K562 (cell line): ENCODE data around the gene PACS2. TPM values are rescaled to one million over a fixed set of nuclear protein-coding genes. Genes with fewer than 3 reads are reported as not detected.

ENCODE experiments used
- ARID1B ChIP-seq: fragments of 450-650 bp; IDR thresholded peaks from 2 replicates; pipeline ENCODE4 v1.6.1; 2016; ENCODE audit warnings: antibody characterized with exemption, mild to moderate bottlenecking, inconsistent platforms
- CGGBP1 ChIP-seq: fragments of 250-450 bp; sonication (Bioruptor Pico); IDR thresholded peaks from 2 replicates; pipeline ENCODE4 v1.9.0; 2021; ENCODE audit warnings: mild to moderate bottlenecking
- KLF6 ChIP-seq: fragments of 250-450 bp; sonication (Bioruptor Pico); IDR thresholded peaks from 2 replicates; pipeline ENCODE4 v1.4.0; 2020; ENCODE audit warnings: mild to moderate bottlenecking, moderate library complexity, borderline replicate concordance
- MCM3 ChIP-seq: fragments of 450-650 bp; IDR thresholded peaks from 2 replicates; pipeline ENCODE4 v1.6.1; 2016
- MGA ChIP-seq: fragments of 450-650 bp; IDR thresholded peaks from 2 replicates; pipeline ENCODE4 v1.6.1; 2016; ENCODE audit warnings: mild to moderate bottlenecking, moderate library complexity
- TOE1 ChIP-seq, 2 experiments: fragments of 450-650 bp in 1 of 2; sonication (generic) in 1 of 2; formaldehyde crosslinking in 1 of 2; IDR thresholded peaks; 2 replicates each; pipeline versions ENCODE4 v1.7.1 to v1.8.0; 2016 to 2022; ENCODE audit warnings: borderline replicate concordance in 2 of 2, mild to moderate bottlenecking in 2 of 2, antibody characterized with exemption in 1 of 2, inconsistent platforms in 1 of 2, low read depth in 1 of 2, missing genetic modification reagents in 1 of 2, moderate library complexity in 1 of 2
- polyA plus RNA-seq, 8 experiments: library from polyadenylated mRNA; depleted of rRNA in 4 of 8; stranded (reverse) in 5 of 8; unstranded in 3 of 8; fragments of >200 nt; fragmentation: Nextera tagmentation in 2 of 8; fragmentation: Illumina TruSeq in 1 of 8; extraction: Ambion mirVana in 2 of 8; extraction: Trizol in 1 of 8; gene quantifications; 2 replicates each; pipeline versions ENCODE4 v1.2.1 to v1.2.3, GENCODE V29; 2011 to 2014; ENCODE audit warnings: inconsistent platforms in 1 of 8, missing spikeins in 1 of 8
- total RNA-seq, 7 experiments: library from RNA; depleted of rRNA in 6 of 7; stranded (reverse); fragments of >200 nt in 6 of 7; fragmentation: Illumina TruSeq in 2 of 7; extraction: Trizol in 2 of 7; gene quantifications; 2 replicates each; pipeline versions ENCODE4 v1.2.1 to v1.2.3, GENCODE V29; 2011 to 2021; ENCODE audit warnings: low replicate concordance in 1 of 7
- TF ChIP-seq, protein P1 (sequence below), 2 experiments: fragments of 250-450 bp in 1 of 2; fragments of 450-650 bp in 1 of 2; sonication (Bioruptor Pico) in 1 of 2; IDR thresholded peaks; 2 replicates each; pipeline versions ENCODE4 v1.6.1 to v1.8.0; 2016 to 2021; ENCODE audit warnings: mild to moderate bottlenecking in 2 of 2, moderate library complexity in 2 of 2, missing compliant biosample characterization in 1 of 2, missing genetic modification characterization in 1 of 2

The PACS2 gene
- total and polyA plus RNA-seq, 9 of the 15 experiments (the other 6 are each of a cell fraction or from before 2014, with no cell fraction given), result 0.11 to 20.8 (median 9.9) TPM

GRCh38 chr14:105378199-105378598 lies 63.7 kb downstream of the PACS2 start (continued):
- peak; percentile 35; the same call in 1 of the 2 replicates for TF ChIP-seq MGA
- TF ChIP-seq CGGBP1 (CRISPR knock-in tag), result no peak
- peak; percentile 38; the same call in 1 of the 2 replicates for TF ChIP-seq ARID1B
- no peak for TF ChIP-seq MCM3
- no peak for TF ChIP-seq TOE1 (IDR thresholded peaks at IDR 0.05; ENCODE audit: borderline replicate concordance)
- no peak for TF ChIP-seq TOE1 (CRISPR knock-in tag; IDR thresholded peaks at IDR 0.05; ENCODE audit: borderline replicate concordance, low read depth)
- no peak for TF ChIP-seq KLF6 (CRISPR knock-in tag)
- TF ChIP-seq, protein P1, sequence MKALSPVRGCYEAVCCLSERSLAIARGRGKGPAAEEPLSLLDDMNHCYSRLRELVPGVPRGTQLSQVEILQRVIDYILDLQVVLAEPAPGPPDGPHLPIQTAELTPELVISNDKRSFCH (CRISPR knock-in tag; IDR thresholded peaks at IDR 0.05), result no peak
- TF ChIP-seq, protein P1 (tag; IDR thresholded peaks at IDR 0.05), result no peak
